ENCODE data around the gene SRR.

DNA sequence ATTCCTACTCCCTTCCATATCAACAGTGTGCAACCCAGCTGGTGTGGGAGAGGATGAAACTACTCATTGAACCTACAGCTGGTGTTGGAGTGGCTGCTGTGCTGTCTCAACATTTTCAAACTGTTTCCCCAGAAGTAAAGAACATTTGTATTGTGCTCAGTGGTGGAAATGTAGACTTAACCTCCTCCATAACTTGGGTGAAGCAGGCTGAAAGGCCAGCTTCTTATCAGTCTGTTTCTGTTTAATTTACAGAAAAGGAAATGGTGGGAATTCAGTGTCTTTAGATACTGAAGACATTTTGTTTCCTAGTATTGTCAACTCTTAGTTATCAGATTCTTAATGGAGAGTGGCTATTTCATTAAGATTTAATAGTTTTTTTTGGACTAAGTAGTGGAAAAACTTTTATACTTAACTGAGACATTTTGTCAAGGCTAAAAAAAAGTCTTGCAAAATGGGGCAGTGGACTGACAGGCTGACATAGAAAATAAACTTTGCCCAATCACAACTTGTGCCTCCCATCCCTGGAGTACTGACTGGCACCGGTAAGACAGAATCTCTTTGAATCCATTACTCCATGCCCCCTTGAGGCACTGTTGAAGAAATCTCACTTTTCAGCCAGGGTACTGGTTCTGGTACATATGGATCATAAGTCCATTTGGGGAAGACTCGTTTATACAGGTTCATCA, 20.0 kb downstream of the SRR start:
- TF ChIP-seq EZH2 (IDR thresholded peaks at IDR 0.05; ENCODE audit: borderline replicate concordance, low read depth, low read length, poor library complexity, severe bottlenecking) (no peak), CTCF (conservative IDR thresholded peaks at IDR 0.05; ENCODE audit: low read depth, low read length) (no peak)

Data from A673 (cell line).